A549 (cell line): Measurements from ENCODE around the gene VAMP3. TPM values are rescaled to one million over a fixed set of nuclear protein-coding genes. Genes with fewer than 3 reads are reported as not detected.

ENCODE experiments used
- ATAC-seq, 2 experiments: fragments of 200-7000 bp in 1 of 2; fragments of >200 bp in 1 of 2; cut with Nextera tagmentation in 1 of 2; cut with Tn5 transposase in 1 of 2; 3 replicates each; pipeline versions ENCODE4 v1.8.0 to v1.9.1; 2018 to 2020; ENCODE audit warnings: mild to moderate bottlenecking in 1 of 2, moderate library complexity in 1 of 2
- CTCF ChIA-PET: fragments of 300-600 bp; sonication (Branson Sonifier 250); formaldehyde crosslinking; extraction: SDS; loops from one replicate; lab custom pipeline; 2021; ENCODE audit warnings: antibody characterized with exemption, inconsistent platforms; lab: Yijun Ruan, JAX
- POLR2A ChIA-PET: fragments of 350-600 bp; formaldehyde crosslinking; extraction: SDS; loops from one replicate; lab custom pipeline; 2021; ENCODE audit warnings: antibody characterized with exemption, inconsistent platforms; lab: Yijun Ruan, JAX
- DNase-seq, 2 experiments: peaks; one replicate each; pipeline versions ENCODE4 v3.0.0 to v3.0.0-alpha.2; 2011 to 2016; ENCODE audit warnings: low read depth in 1 of 2, low spot score in 1 of 2
- FAIRE-seq: peaks from 2 replicates; lab custom pipeline; 2011; peaks lifted over from hg19 to GRCh38; lab: Jason Lieb, UNC
- H3K27ac ChIP-seq, 2 experiments: fragments of >200 bp; sonication (Bioruptor Twin); formaldehyde crosslinking; 3 replicates each; pipeline ENCODE4 v1.5.1; 2016 to 2017
- H3K4me1 ChIP-seq: fragments of >200 bp; sonication (Bioruptor Twin); formaldehyde crosslinking; 3 replicates; pipeline ENCODE4 v1.6.1; 2016
- H3K4me2 ChIP-seq: fragments of >200 bp; sonication (Bioruptor Twin); formaldehyde crosslinking; 3 replicates; pipeline ENCODE4 v1.6.1; 2016
- H3K4me3 ChIP-seq: fragments of >200 bp; sonication (Bioruptor Twin); formaldehyde crosslinking; 3 replicates; pipeline ENCODE4 v1.5.1; 2016
- H3K9me3 ChIP-seq: fragments of >200 bp; sonication (Bioruptor Twin); formaldehyde crosslinking; 3 replicates; pipeline ENCODE4 v1.6.1; 2016
- ATOH8 ChIP-seq: fragments of 250-450 bp; sonication (Bioruptor Pico); IDR thresholded peaks from 2 replicates; pipeline ENCODE4 v1.5.0; 2020; ENCODE audit warnings: low read depth, mild to moderate bottlenecking, moderate library complexity
- BHLHE40 ChIP-seq: IDR thresholded peaks from 2 replicates; pipeline ENCODE4 v1.6.1; 2012; ENCODE audit warnings: low read depth, low read length, inconsistent platforms
- CBX2 ChIP-seq: fragments of 200-600 bp; sonication (generic); IDR thresholded peaks from 2 replicates; pipeline ENCODE4 v1.6.1; 2016; ENCODE audit warnings: low read depth, mild to moderate bottlenecking, borderline replicate concordance
- CEBPB ChIP-seq, 2 experiments: fragments of >200 bp in 1 of 2; sonication (Bioruptor Twin) in 1 of 2; formaldehyde crosslinking in 1 of 2; IDR thresholded peaks; 2 replicates each; pipeline ENCODE4 v1.6.1; 2012 to 2016
- CHD2 ChIP-seq: fragments of 150-350 bp; IDR thresholded peaks from 2 replicates; pipeline ENCODE4 v1.6.1; 2014; ENCODE audit warnings: low read length; ENCODE audit not compliant: partially characterized antibody
- E2F6 ChIP-seq: IDR thresholded peaks from 2 replicates; pipeline ENCODE4 v1.6.1; 2012; ENCODE audit warnings: low read depth, borderline replicate concordance
- EHF ChIP-seq: fragments of 250-450 bp; sonication (Bioruptor Pico); IDR thresholded peaks from 2 replicates; pipeline ENCODE4 v1.5.0; 2020; ENCODE audit warnings: mild to moderate bottlenecking
- HEYL ChIP-seq: fragments of 250-450 bp; sonication (Bioruptor Pico); IDR thresholded peaks from 2 replicates; pipeline ENCODE4 v1.8.0; 2021; ENCODE audit warnings: mild to moderate bottlenecking, moderate library complexity
- HOXB13 ChIP-seq: fragments of 250-450 bp; sonication (Bioruptor Pico); IDR thresholded peaks from 2 replicates; pipeline ENCODE4 v1.5.0; 2020; ENCODE audit warnings: low read depth, mild to moderate bottlenecking, moderate library complexity
- HOXB5 ChIP-seq: fragments of 250-450 bp; sonication (Bioruptor Pico); IDR thresholded peaks from 2 replicates; pipeline ENCODE4 v1.5.0; 2020; ENCODE audit warnings: mild to moderate bottlenecking, moderate library complexity
- JUN ChIP-seq, 2 experiments: fragments of >200 bp; sonication (Bioruptor Twin); formaldehyde crosslinking; IDR thresholded peaks; 2 replicates in 1 of 2; 3 replicates in 1 of 2; pipeline ENCODE4 v1.6.1; 2016 to 2017
- KDM5A ChIP-seq: fragments of 200-600 bp; sonication (generic); IDR thresholded peaks from 2 replicates; pipeline ENCODE4 v1.6.1; 2016; ENCODE audit warnings: antibody characterized with exemption, mild to moderate bottlenecking
- MAX ChIP-seq: IDR thresholded peaks from 2 replicates; pipeline ENCODE4 v1.6.1; 2012
- NPAS2 ChIP-seq: fragments of 250-450 bp; sonication (Bioruptor Pico); IDR thresholded peaks from 2 replicates; pipeline ENCODE4 v1.8.0; 2022; ENCODE audit warnings: mild to moderate bottlenecking, moderate library complexity, borderline replicate concordance
- PBX3 ChIP-seq: IDR thresholded peaks from 2 replicates; pipeline ENCODE4 v1.6.1; 2012
- POLR2A ChIP-seq: IDR thresholded peaks from 2 replicates; pipeline ENCODE4 v1.6.1; 2012; ENCODE audit warnings: mild to moderate bottlenecking, low read length
- RFX5 ChIP-seq: fragments of 450-650 bp; IDR thresholded peaks from 2 replicates; pipeline ENCODE4 v1.7.1; 2014; ENCODE audit warnings: antibody characterized with exemption, mild to moderate bottlenecking, moderate library complexity
- RNF2 ChIP-seq: fragments of 200-600 bp; sonication (generic); IDR thresholded peaks from 2 replicates; pipeline ENCODE4 v1.6.1; 2016; ENCODE audit warnings: low read depth, mild to moderate bottlenecking, antibody characterized with exemption, moderate library complexity, borderline replicate concordance
- SMC3 ChIP-seq: fragments of >200 bp; sonication (Bioruptor Twin); formaldehyde crosslinking; IDR thresholded peaks from 3 replicates; pipeline ENCODE4 v1.6.1; 2018; ENCODE audit warnings: inconsistent platforms
- ZC3H11A ChIP-seq: fragments of 450-650 bp; IDR thresholded peaks from 2 replicates; pipeline ENCODE4 v1.6.1; 2014; ENCODE audit warnings: antibody characterized with exemption, mild to moderate bottlenecking
- ZFP36 ChIP-seq: fragments of 450-650 bp; IDR thresholded peaks from 2 replicates; pipeline ENCODE4 v1.6.1; 2014; ENCODE audit warnings: borderline replicate concordance; ENCODE audit not compliant: partially characterized antibody
- WGBS: methylation state at CpG from one replicate; pipeline ENCODE4 v1.1.6; 2017; ENCODE audit errors: missing lambda C conversion rate; 5-methylcytosine and 5-hydroxymethylcytosine counted together
- polyA plus RNA-seq, 4 experiments: library from polyadenylated mRNA; depleted of rRNA in 3 of 4; stranded (reverse); fragments of >200 nt; fragmentation: RNase III in 1 of 4; extraction: RNeasy Plus Mini Kit Qiagen cat#74134 plus additional on column Dnase treatment in 1 of 4; gene quantifications; 2 replicates in 3 of 4; 3 replicates in 1 of 4; pipeline ENCODE4 v1.2.3, GENCODE V29; 2011 to 2017

Gene VAMP3
- polyA plus RNA-seq, 2 of the 4 experiments (the other 2 are of a cell fraction): 65.1 to 79.3 TPM

- Histone ChIP-seq H3K9me3 (no peaks in the 10 kb centered on the region), H3K4me2 (no peak overlapping the region), H3K4me3 (no peak overlapping the region), H3K4me1 (no peaks in the 10 kb centered on the region), H3K27ac (no peak overlapping the region)
- no peak for DNase-seq
- WGBS: 66% methylated on average over 2 of the region's 2 CpGs
- no peak for FAIRE-seq
- ChIA-PET POLR2A (no interaction called here), CTCF (interaction anchor here (0.5 to 3.3 kb wide), 4 partner anchors 30 to 55 kb away, joined by 3 to 14 read pairs (median 4); no protein-coding TSS in a partner anchor)
- no peak for TF ChIP-seq HEYL
- TF ChIP-seq RFX5: no peak
- no peak for TF ChIP-seq CHD2
- TF ChIP-seq POLR2A: no peak
- TF ChIP-seq HOXB5 (CRISPR knock-in tag): no peak
- TF ChIP-seq RNF2: no peak
- TF ChIP-seq E2F6: no peak
- TF ChIP-seq KDM5A: no peak
- TF ChIP-seq CEBPB (IDR thresholded peaks at IDR 0.05): no peak
- TF ChIP-seq HOXB13 (CRISPR knock-in tag): no peak
- no peak for TF ChIP-seq SMC3
- no peak for ATAC-seq
Observed at GRCh38 chr1:7722670-7723012, 48.5 kb upstream of the VAMP3 start.

GRCh38 chr1:7726623-7727022, 44.5 kb upstream of the VAMP3 start:
- ATAC-seq (no peak), FAIRE-seq (no peak), DNase-seq (no peak)
- WGBS: 86% methylated on average over 7 of the region's 7 CpGs
- Histone ChIP-seq H3K4me3 (no peak overlapping the region), H3K4me2 (no peak overlapping the region), H3K4me1 (no peaks in the 10 kb centered on the region), H3K9me3 (no peaks in the 10 kb centered on the region), H3K27ac (no peak overlapping the region)
- ChIA-PET POLR2A (interaction anchor here (0.6 kb wide), 1 partner anchor 1333 kb away, joined by 3 read pairs; the partner anchor contains the start of gene ACOT7), CTCF (interaction anchor here (0.9 to 2.2 kb wide), 3 partner anchors 11 to 57 kb away, joined by 3 to 7 read pairs (median 3); no protein-coding TSS in a partner anchor)
- no peak for TF ChIP-seq PBX3
- TF ChIP-seq HEYL: no peak
- no peak for TF ChIP-seq HOXB13 (CRISPR knock-in tag)
- no peak for TF ChIP-seq EHF
- TF ChIP-seq ZFP36: no peak
- TF ChIP-seq JUN (IDR thresholded peaks at IDR 0.05): no peak
- TF ChIP-seq BHLHE40: no peak
- no peak for TF ChIP-seq ATOH8 (CRISPR knock-in tag)
- TF ChIP-seq POLR2A: no peak
- no peak for TF ChIP-seq NPAS2 (CRISPR knock-in tag)

- FAIRE-seq (no peak), ATAC-seq (no peak), DNase-seq (no peak)
- no peaks in the 10 kb centered on the region for H3K4me1 ChIP-seq
- H3K4me3 ChIP-seq: no peak overlapping the region
- H3K27ac ChIP-seq: no peak overlapping the region
- no peaks in the 10 kb centered on the region for H3K9me3 ChIP-seq
- CTCF ChIA-PET: interaction anchor here (0.6 to 2.2 kb wide), 3 partner anchors 26 to 91 kb away, joined by 3 to 7 read pairs (median 4); no protein-coding TSS in a partner anchor
- no peak overlapping the region for H3K4me2 ChIP-seq
- TF ChIP-seq ZC3H11A: no peak
- TF ChIP-seq JUN (IDR thresholded peaks at IDR 0.05): no peak
- no peak for TF ChIP-seq CBX2
- no peak for TF ChIP-seq MAX
- no peak for TF ChIP-seq CEBPB (IDR thresholded peaks at IDR 0.05)
- no peak for TF ChIP-seq NPAS2 (CRISPR knock-in tag)
- TF ChIP-seq BHLHE40: no peak
- TF ChIP-seq, all 56 proteins: peak for 0
- POLR2A ChIA-PET: no interaction called here
- 64% methylated on average over 6 of the region's 14 CpGs for WGBS
Observed at GRCh38 chr1:7727809-7728471, 43.2 kb upstream of the VAMP3 start.
